Central memory CD8-positive, alpha-beta T cell (primary cell): ENCODE measurements around the gene CDKN2A.

Source experiments
- ATAC-seq: fragments of 150-1000 bp; cut with Tn5 transposase; replicated peaks from 2 replicates; pipeline ENCODE4 v1.10.0; 2022; ENCODE audit warnings: mild to moderate bottlenecking, moderate FRiP score, moderate number of reproducible peaks; ENCODE audit not compliant: poor library complexity, severe bottlenecking; ENCODE audit errors: extremely low read depth
- DNase-seq, 2 donors: peaks; one replicate each; pipeline ENCODE4 v3.0.0; 2021; ENCODE audit warnings: low spot score in 2 of 2
- H3K27ac Mint-ChIP-seq: one replicate; pipeline ENCODE4 v1.8.0; 2022; ENCODE audit warnings: low read depth, mild to moderate bottlenecking, moderate library complexity, mixed read lengths
- H3K27me3 Mint-ChIP-seq: one replicate; pipeline ENCODE4 v1.8.0; 2022; ENCODE audit warnings: mixed read lengths
- H3K36me3 Mint-ChIP-seq: one replicate; pipeline ENCODE4 v1.8.0; 2022; ENCODE audit warnings: mild to moderate bottlenecking, moderate library complexity, mixed read lengths; ENCODE audit not compliant: insufficient read depth
- H3K4me1 Mint-ChIP-seq: one replicate; pipeline ENCODE4 v1.8.0; 2022; ENCODE audit warnings: mixed read lengths
- H3K4me3 Mint-ChIP-seq: one replicate; pipeline ENCODE4 v1.8.0; 2022; ENCODE audit warnings: mild to moderate bottlenecking, moderate library complexity, mixed read lengths
- H3K9me3 Mint-ChIP-seq: one replicate; pipeline ENCODE4 v1.8.0; 2022; ENCODE audit warnings: mixed read lengths

CDKN2A gene

GRCh38 chr9:21997480-21997879 is 3.3 kb upstream of the CDKN2A start:
- DNase-seq: no peak
- Mint-ChIP-seq H3K4me3 (no peak overlapping the region), H3K27ac (peak overlapping the region; percentile 15), H3K4me1 (peaks cover 26% of the 10 kb centered on the region), H3K36me3 (peaks cover 10% of the 10 kb centered on the region), H3K27me3 (peaks cover 14% of the 10 kb centered on the region), H3K9me3 (no peaks in the 10 kb centered on the region)
- ATAC-seq: no peak

- peak overlapping the region; percentile 96 for H3K4me3 Mint-ChIP-seq
- no peak for DNase-seq
Observed at GRCh38 chr9:21996858-21997257, 2.7 kb upstream of the CDKN2A start.

GRCh38 chr9:21996438-21996837 is 2.2 kb upstream of the CDKN2A start:
- H3K4me1 Mint-ChIP-seq: peaks cover 26% of the 10 kb centered on the region
- peaks cover 12% of the 10 kb centered on the region for H3K27me3 Mint-ChIP-seq
- H3K36me3 Mint-ChIP-seq: peaks cover 10% of the 10 kb centered on the region
- no peaks in the 10 kb centered on the region for H3K9me3 Mint-ChIP-seq
- no peak for DNase-seq
- H3K4me3 Mint-ChIP-seq: peak overlapping the region; percentile 96
- ATAC-seq: no peak
- H3K27ac Mint-ChIP-seq: peak overlapping the region; percentile 97

More at GRCh38 chr9:21996858-21997257, 2.7 kb upstream of the CDKN2A start:
- no peaks in the 10 kb centered on the region for H3K9me3 Mint-ChIP-seq
- ATAC-seq: no peak
- peak overlapping the region; percentile 15 for H3K27ac Mint-ChIP-seq
- H3K36me3 Mint-ChIP-seq: peaks cover 10% of the 10 kb centered on the region
- peaks cover 26% of the 10 kb centered on the region for H3K4me1 Mint-ChIP-seq
- H3K27me3 Mint-ChIP-seq: peaks cover 14% of the 10 kb centered on the region

GRCh38 chr9:21995666-21996398 is 1.6 kb upstream of the CDKN2A start:
- Mint-ChIP-seq H3K4me3 (peak overlapping the region; percentile 96), H3K27ac (peak overlapping the region; percentile 97), H3K27me3 (peaks cover 6% of the 10 kb centered on the region), H3K9me3 (no peaks in the 10 kb centered on the region), H3K4me1 (peaks cover 26% of the 10 kb centered on the region), H3K36me3 (peaks cover 10% of the 10 kb centered on the region)
- DNase-seq (no peak), ATAC-seq (no peak)

- no peaks in the 10 kb centered on the region for H3K9me3 Mint-ChIP-seq
Observed at GRCh38 chr9:21995006-21995665, 944 bp upstream of the CDKN2A start.

GRCh38 chr9:21994556-21995005 is 389 bp upstream of the CDKN2A start, which contains the start of gene CDKN2B-AS1:
TSS of gene CDKN2B-AS1 (plus strand) at chr9:21994791.
- Mint-ChIP-seq H3K27me3 (no peaks in the 10 kb centered on the region), H3K9me3 (no peaks in the 10 kb centered on the region), H3K36me3 (peaks cover 10% of the 10 kb centered on the region), H3K27ac (peak within 1 kb of the TSS; percentile 97), H3K4me3 (peak within 1 kb of the TSS; percentile 96), H3K4me1 (peaks cover 26% of the 10 kb centered on the region)
- ATAC-seq (peak; percentile 38), DNase-seq (peak in 1 of 2 donors; percentile 35)

More at GRCh38 chr9:21995006-21995665, 944 bp upstream of the CDKN2A start:
- Mint-ChIP-seq H3K4me3 (peak overlapping the region; percentile 96), H3K36me3 (peaks cover 10% of the 10 kb centered on the region), H3K4me1 (peaks cover 26% of the 10 kb centered on the region), H3K27ac (peak overlapping the region; percentile 97), H3K27me3 (no peaks in the 10 kb centered on the region)
- peak; percentile 75 for ATAC-seq
- DNase-seq: peak; percentile 61 to 79

GRCh38 chr9:21993007-21993406 is 1.2 kb downstream of the CDKN2A start:
- no peak for DNase-seq
- Mint-ChIP-seq H3K27me3 (no peaks in the 10 kb centered on the region), H3K4me3 (peak overlapping the region; percentile 96), H3K9me3 (no peaks in the 10 kb centered on the region), H3K36me3 (peaks cover 10% of the 10 kb centered on the region), H3K27ac (no peak overlapping the region), H3K4me1 (peaks cover 26% of the 10 kb centered on the region)
- no peak for ATAC-seq

- H3K36me3 Mint-ChIP-seq: peaks cover 8% of the 10 kb centered on the region
- ATAC-seq: no peak
- no peak overlapping the region for H3K4me3 Mint-ChIP-seq
- no peak for DNase-seq
- peaks cover 24% of the 10 kb centered on the region for H3K4me1 Mint-ChIP-seq
- H3K9me3 Mint-ChIP-seq: no peaks in the 10 kb centered on the region
- H3K27me3 Mint-ChIP-seq: no peaks in the 10 kb centered on the region
- no peak overlapping the region for H3K27ac Mint-ChIP-seq
Observed at GRCh38 chr9:21991072-21991959, 2.9 kb downstream of the CDKN2A start.

GRCh38 chr9:21989440-21990189 is 4.6 kb downstream of the CDKN2A start:
- no peaks in the 10 kb centered on the region for H3K9me3 Mint-ChIP-seq
- peaks cover 10% of the 10 kb centered on the region for H3K4me1 Mint-ChIP-seq
- no peak overlapping the region for H3K27ac Mint-ChIP-seq
- DNase-seq (no peak), ATAC-seq (no peak)
- peaks cover 6% of the 10 kb centered on the region for H3K27me3 Mint-ChIP-seq
- H3K4me3 Mint-ChIP-seq: no peak overlapping the region
- H3K36me3 Mint-ChIP-seq: peaks cover under 1% of the 10 kb centered on the region

- ATAC-seq: no peak
- H3K4me3 Mint-ChIP-seq: no peak overlapping the region
- peaks cover 17% of the 10 kb centered on the region for H3K27me3 Mint-ChIP-seq
- H3K36me3 Mint-ChIP-seq: no peaks in the 10 kb centered on the region
- H3K4me1 Mint-ChIP-seq: peaks cover 2% of the 10 kb centered on the region
- no peak for DNase-seq
- no peaks in the 10 kb centered on the region for H3K9me3 Mint-ChIP-seq
- no peak overlapping the region for H3K27ac Mint-ChIP-seq
Observed at GRCh38 chr9:21988056-21988990, 5.9 kb downstream of the CDKN2A start.
